AG09309 (cell line): ENCODE measurements around the gene NPS.

ENCODE experiments used
- DNase-seq: peaks from one replicate; pipeline ENCODE4 v3.0.0-alpha.2; 2010; ENCODE audit warnings: low read depth
- H3K4me3 ChIP-seq: 2 replicates; pipeline ENCODE4 v1.5.1; 2011; ENCODE audit warnings: mild to moderate bottlenecking, low read depth, low read length, moderate library complexity; ENCODE audit not compliant: control insufficient read depth
- TF ChIP-seq, protein P1 (sequence below): IDR thresholded peaks from 2 replicates; pipeline ENCODE4 v1.5.1; 2011; ENCODE audit warnings: mild to moderate bottlenecking, low read depth, low read length, inconsistent platforms; ENCODE audit not compliant: insufficient read depth, control insufficient read depth; ENCODE audit errors: missing control alignments

NPS gene

GRCh38 chr10:127564644-127565043 is 15.5 kb downstream of the NPS start:
- TF ChIP-seq, protein P1, sequence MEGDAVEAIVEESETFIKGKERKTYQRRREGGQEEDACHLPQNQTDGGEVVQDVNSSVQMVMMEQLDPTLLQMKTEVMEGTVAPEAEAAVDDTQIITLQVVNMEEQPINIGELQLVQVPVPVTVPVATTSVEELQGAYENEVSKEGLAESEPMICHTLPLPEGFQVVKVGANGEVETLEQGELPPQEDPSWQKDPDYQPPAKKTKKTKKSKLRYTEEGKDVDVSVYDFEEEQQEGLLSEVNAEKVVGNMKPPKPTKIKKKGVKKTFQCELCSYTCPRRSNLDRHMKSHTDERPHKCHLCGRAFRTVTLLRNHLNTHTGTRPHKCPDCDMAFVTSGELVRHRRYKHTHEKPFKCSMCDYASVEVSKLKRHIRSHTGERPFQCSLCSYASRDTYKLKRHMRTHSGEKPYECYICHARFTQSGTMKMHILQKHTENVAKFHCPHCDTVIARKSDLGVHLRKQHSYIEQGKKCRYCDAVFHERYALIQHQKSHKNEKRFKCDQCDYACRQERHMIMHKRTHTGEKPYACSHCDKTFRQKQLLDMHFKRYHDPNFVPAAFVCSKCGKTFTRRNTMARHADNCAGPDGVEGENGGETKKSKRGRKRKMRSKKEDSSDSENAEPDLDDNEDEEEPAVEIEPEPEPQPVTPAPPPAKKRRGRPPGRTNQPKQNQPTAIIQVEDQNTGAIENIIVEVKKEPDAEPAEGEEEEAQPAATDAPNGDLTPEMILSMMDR, result no peak
- no peak for DNase-seq
- H3K4me3 ChIP-seq, result no peak overlapping the region

- TF ChIP-seq, protein P1, result no peak
- no peak overlapping the region for H3K4me3 ChIP-seq
- DNase-seq, result no peak
Measured at GRCh38 chr10:127565583-127565982, 16.5 kb downstream of the NPS start.

GRCh38 chr10:127569210-127569609 is 20.1 kb downstream of the NPS start:
- H3K4me3 ChIP-seq, result no peak overlapping the region
- TF ChIP-seq, protein P1, result no peak
- DNase-seq, result no peak

DNA sequence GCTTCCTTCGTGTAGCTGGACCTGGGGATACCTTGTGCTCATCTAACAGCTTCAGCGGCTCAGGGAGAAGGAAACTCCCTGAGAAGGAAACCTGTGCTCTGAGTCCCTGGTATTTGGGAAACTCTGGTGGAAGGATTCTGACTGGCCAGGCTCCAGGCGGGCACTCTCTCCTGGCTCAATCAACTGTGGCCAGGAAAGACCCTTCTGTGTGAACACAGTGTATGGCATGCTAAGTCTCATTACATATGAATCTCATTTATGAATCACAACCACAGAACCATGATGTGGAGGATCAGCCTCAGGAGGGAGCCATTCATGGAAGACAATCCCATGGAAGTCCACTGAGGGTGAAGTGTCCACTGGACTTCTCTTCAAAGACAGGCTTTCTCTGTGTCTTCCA is 20.9 kb downstream of the NPS start:
- TF ChIP-seq, protein P1, result no peak
- DNase-seq, result no peak
- no peak overlapping the region for H3K4me3 ChIP-seq

GRCh38 chr10:127571386-127571785 is 22.3 kb downstream of the NPS start:
- TF ChIP-seq, protein P1, result no peak
- no peak overlapping the region for H3K4me3 ChIP-seq
- DNase-seq, result no peak

GRCh38 chr10:127576051-127576450 is 26.9 kb downstream of the NPS start:
- DNase-seq, result no peak
- H3K4me3 ChIP-seq, result no peak overlapping the region

More at GRCh38 chr10:127576051-127576450, 26.9 kb downstream of the NPS start:
- TF ChIP-seq, protein P1, result no peak
